ENCODE results near the gene SLC16A2. TPM values are rescaled to one million over a fixed set of nuclear protein-coding genes. Genes with fewer than 3 reads are reported as not detected.

Gene SLC16A2
- total RNA-seq, 6 experiments from 2014 or later = 40.4 to 68.5 (median 48.1) TPM

- TF ChIP-seq, protein P1, sequence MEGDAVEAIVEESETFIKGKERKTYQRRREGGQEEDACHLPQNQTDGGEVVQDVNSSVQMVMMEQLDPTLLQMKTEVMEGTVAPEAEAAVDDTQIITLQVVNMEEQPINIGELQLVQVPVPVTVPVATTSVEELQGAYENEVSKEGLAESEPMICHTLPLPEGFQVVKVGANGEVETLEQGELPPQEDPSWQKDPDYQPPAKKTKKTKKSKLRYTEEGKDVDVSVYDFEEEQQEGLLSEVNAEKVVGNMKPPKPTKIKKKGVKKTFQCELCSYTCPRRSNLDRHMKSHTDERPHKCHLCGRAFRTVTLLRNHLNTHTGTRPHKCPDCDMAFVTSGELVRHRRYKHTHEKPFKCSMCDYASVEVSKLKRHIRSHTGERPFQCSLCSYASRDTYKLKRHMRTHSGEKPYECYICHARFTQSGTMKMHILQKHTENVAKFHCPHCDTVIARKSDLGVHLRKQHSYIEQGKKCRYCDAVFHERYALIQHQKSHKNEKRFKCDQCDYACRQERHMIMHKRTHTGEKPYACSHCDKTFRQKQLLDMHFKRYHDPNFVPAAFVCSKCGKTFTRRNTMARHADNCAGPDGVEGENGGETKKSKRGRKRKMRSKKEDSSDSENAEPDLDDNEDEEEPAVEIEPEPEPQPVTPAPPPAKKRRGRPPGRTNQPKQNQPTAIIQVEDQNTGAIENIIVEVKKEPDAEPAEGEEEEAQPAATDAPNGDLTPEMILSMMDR (IDR thresholded peaks at IDR 0.05) = no peak
- Mint-ChIP-seq H3K4me1 (ENCODE audit: low read depth) (peaks cover 9% of the 10 kb centered on the region), H3K36me3 (ENCODE audit: low read depth) (no peaks in the 10 kb centered on the region), H3K4me3 (no peak overlapping the region), H3K27me3 (ENCODE audit: insufficient read depth) (peaks cover 3% of the 10 kb centered on the region), H3K9me3 (no peaks in the 10 kb centered on the region), H3K27ac (no peak overlapping the region)
- no peak for DNase-seq
Observed at GRCh38 chrX:74505437-74505836, 84.1 kb downstream of the SLC16A2 start.

DNA sequence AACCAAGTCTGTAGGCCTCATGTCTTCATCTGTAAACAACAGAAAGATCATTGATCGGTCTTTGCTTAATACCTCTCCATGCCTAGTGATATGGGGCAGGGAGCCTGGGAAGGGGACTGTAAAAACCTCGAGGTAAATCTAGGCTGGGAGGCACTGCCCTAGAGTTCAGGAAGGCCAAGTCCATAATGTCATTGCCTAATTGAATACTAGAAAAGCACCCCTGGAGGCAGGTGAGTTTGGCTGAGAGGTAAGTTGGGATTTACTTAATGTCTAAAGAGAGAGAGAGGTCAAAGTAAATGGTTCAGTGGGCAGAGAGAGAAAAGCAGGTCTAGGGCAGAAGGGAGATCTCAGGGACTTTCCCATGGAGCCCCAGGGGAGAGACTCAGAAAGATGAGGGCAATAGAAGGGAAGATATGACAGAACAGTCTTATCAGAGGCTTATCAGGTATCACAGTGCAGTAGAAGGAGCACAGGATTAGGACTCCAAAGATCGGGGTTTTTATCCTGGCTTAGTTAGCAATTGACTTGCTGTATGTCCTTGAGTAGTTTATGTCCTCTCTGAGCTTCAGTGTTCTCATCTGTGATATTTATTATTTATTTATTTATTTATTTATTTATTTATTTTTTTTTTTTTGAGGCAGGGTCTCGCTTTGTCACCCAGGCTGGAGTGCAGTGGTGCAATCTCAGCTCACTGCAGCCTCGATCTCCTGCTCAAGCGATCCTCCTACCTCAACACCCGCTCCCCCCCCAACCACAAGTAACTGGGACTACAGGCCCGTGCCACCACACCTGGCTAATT lies 85.2 kb downstream of the SLC16A2 start:
- H3K4me3 Mint-ChIP-seq = no peak overlapping the region
- H3K9me3 Mint-ChIP-seq = no peaks in the 10 kb centered on the region
- no peak for DNase-seq
- TF ChIP-seq, protein P1 (IDR thresholded peaks at IDR 0.05) = no peak
- no peaks in the 10 kb centered on the region for H3K36me3 Mint-ChIP-seq (ENCODE audit: low read depth)
- no peak overlapping the region for H3K27ac Mint-ChIP-seq
- H3K27me3 Mint-ChIP-seq (ENCODE audit: insufficient read depth) = peaks cover 3% of the 10 kb centered on the region
- peaks cover 10% of the 10 kb centered on the region for H3K4me1 Mint-ChIP-seq (ENCODE audit: low read depth)

GRCh38 chrX:74507191-74507590 lies 85.9 kb downstream of the SLC16A2 start:
- TF ChIP-seq, protein P1 (IDR thresholded peaks at IDR 0.05) = no peak
- H3K27me3 Mint-ChIP-seq (ENCODE audit: insufficient read depth) = peaks cover 3% of the 10 kb centered on the region
- no peak overlapping the region for H3K4me3 Mint-ChIP-seq
- DNase-seq = no peak
- H3K36me3 Mint-ChIP-seq (ENCODE audit: low read depth) = no peaks in the 10 kb centered on the region
- H3K9me3 Mint-ChIP-seq = no peaks in the 10 kb centered on the region
- H3K4me1 Mint-ChIP-seq (ENCODE audit: low read depth) = peaks cover 10% of the 10 kb centered on the region
- no peak overlapping the region for H3K27ac Mint-ChIP-seq

DNA sequence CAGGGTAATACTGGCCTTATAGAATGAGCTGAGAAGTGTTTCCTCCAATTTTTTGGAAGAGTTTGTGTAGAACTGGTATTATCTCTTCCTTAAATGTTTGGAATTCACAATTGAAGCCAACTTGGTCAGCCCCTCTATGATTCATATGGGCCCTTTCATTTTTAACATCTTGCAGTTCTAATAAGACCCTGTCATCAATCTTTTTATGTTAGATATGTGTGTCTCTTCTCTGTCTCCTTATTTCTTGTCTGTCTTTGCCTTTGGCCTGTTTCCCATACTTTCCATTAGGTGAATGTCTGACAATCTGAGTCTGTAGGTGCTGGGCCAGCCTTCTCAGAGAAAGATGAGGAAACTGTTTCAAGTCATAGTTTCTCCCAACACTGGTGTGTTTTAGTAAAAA lies 88.7 kb downstream of the SLC16A2 start:
- H3K36me3 Mint-ChIP-seq (ENCODE audit: low read depth) = no peaks in the 10 kb centered on the region
- DNase-seq = no peak
- H3K4me3 Mint-ChIP-seq = no peak overlapping the region
- TF ChIP-seq, protein P1 (IDR thresholded peaks at IDR 0.05) = no peak
- H3K27ac Mint-ChIP-seq = no peak overlapping the region
- H3K4me1 Mint-ChIP-seq (ENCODE audit: low read depth) = peaks cover 10% of the 10 kb centered on the region
- H3K9me3 Mint-ChIP-seq = no peaks in the 10 kb centered on the region
- H3K27me3 Mint-ChIP-seq (ENCODE audit: insufficient read depth) = no peaks in the 10 kb centered on the region; the same call in 1 of the 2 replicates

GRCh38 chrX:74510401-74510800 lies 89.1 kb downstream of the SLC16A2 start:
- TF ChIP-seq, protein P1 (IDR thresholded peaks at IDR 0.05) = no peak
- Mint-ChIP-seq H3K36me3 (ENCODE audit: low read depth) (no peaks in the 10 kb centered on the region), H3K4me3 (no peak overlapping the region), H3K27ac (no peak overlapping the region), H3K27me3 (ENCODE audit: insufficient read depth) (peaks cover 1% of the 10 kb centered on the region), H3K9me3 (no peaks in the 10 kb centered on the region), H3K4me1 (ENCODE audit: low read depth) (peaks cover 10% of the 10 kb centered on the region)
- DNase-seq = no peak
